Neural progenitor cell (in vitro differentiated cells): ENCODE data around the gene CATSPERZ.
A peak's percentile ranks its signal among the peaks of the same experiment; 100 is the strongest.

Experiments
- EZH2 ChIP-seq: fragments of 200-600 bp; sonication (generic); IDR thresholded peaks from 2 replicates; pipeline ENCODE4 v1.6.1; 2017; ENCODE audit warnings: antibody characterized with exemption, mild to moderate bottlenecking, moderate library complexity
- EZH2phosphoT487 ChIP-seq: fragments of 200-600 bp; sonication (generic); IDR thresholded peaks from 2 replicates; pipeline ENCODE4 v1.6.1; 2017; ENCODE audit warnings: antibody characterized with exemption
- TF ChIP-seq, protein P1 (sequence below): fragments of 200-600 bp; sonication (generic); IDR thresholded peaks from 2 replicates; pipeline ENCODE4 v1.5.1; 2017; ENCODE audit warnings: antibody characterized with exemption, mild to moderate bottlenecking

DNA sequence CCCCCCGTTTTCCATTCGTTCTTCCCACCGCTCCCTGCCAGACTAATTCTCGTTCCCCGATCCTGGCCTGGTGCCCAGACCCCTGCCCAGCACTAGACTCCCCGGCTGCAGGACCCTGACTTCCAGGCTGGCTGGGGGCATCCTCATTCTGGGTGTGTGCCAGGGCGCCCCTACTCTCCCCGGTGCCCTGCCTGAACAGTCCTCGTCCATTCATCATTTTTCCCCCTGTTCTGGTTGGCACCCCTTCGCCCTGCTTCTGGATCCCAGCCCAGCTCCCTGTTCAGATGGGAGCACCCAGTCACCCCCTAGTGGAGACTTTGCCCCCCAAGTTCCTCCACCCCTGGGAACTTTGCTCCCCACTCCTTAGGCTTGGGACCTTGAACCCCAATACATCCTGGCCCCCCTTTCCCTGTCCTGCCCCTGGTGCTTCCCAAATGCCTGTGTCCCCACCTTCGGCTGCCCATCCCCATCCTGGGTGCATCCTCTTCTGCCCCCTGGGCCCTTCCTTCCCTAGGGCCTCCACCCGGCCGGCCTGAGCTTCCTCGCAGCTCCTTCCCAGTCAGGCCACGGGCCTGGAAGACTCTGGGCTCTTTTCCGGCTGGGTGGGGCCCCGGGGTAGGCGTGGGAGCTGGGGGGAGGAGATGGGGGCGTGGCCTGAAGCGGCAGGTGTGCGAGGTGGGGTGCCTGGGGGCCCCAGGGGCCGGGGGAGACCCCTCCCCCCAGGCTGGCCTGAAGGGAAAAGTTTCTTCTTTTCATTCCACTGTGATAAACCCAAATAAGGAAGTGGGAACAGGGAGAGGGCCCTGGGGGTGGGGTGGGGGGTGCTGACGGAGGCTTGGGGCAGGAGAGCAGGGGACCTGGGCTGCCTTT lies 47.9 kb upstream of the CATSPERZ start:
- TF ChIP-seq, protein P1, sequence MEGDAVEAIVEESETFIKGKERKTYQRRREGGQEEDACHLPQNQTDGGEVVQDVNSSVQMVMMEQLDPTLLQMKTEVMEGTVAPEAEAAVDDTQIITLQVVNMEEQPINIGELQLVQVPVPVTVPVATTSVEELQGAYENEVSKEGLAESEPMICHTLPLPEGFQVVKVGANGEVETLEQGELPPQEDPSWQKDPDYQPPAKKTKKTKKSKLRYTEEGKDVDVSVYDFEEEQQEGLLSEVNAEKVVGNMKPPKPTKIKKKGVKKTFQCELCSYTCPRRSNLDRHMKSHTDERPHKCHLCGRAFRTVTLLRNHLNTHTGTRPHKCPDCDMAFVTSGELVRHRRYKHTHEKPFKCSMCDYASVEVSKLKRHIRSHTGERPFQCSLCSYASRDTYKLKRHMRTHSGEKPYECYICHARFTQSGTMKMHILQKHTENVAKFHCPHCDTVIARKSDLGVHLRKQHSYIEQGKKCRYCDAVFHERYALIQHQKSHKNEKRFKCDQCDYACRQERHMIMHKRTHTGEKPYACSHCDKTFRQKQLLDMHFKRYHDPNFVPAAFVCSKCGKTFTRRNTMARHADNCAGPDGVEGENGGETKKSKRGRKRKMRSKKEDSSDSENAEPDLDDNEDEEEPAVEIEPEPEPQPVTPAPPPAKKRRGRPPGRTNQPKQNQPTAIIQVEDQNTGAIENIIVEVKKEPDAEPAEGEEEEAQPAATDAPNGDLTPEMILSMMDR: peak; percentile 56
- TF ChIP-seq EZH2: no peak
- TF ChIP-seq EZH2phosphoT487: no peak
